ENCODE measurements around the gene DUSP7. TPM values are rescaled to one million over a fixed set of nuclear protein-coding genes. Genes with fewer than 3 reads are reported as not detected.

Gene DUSP7
- total RNA-seq, 1 experiment from 2014 or later = 16.6 TPM

GRCh38 chr3:52068055-52068571 is 11.7 kb upstream of the DUSP7 start:
- no TSS peak for BruUV-seq (replicated peaks)
- no peak for DNase-seq (ENCODE audit: low read depth, low spot score)
- Histone ChIP-seq H3K36me3 (ENCODE audit: control insufficient read depth in 1 of 2, insufficient read depth in 2 of 2, low read length in 2 of 2) (no peaks in the 10 kb centered on the region), H4K20me1 (ENCODE audit: insufficient read depth) (no peaks in the 10 kb centered on the region), H3K27me3 (ENCODE audit: insufficient read depth, low read length) (no peaks in the 10 kb centered on the region), H3K9me3 (ENCODE audit: control insufficient read depth in 1 of 2, insufficient read depth in 1 of 2, low read depth in 1 of 2, low read length in 2 of 2) (no peaks in the 10 kb centered on the region), H3K4me2 (ENCODE audit: low read length) (no peak overlapping the region), H3K4me1 (ENCODE audit: control insufficient read depth in 1 of 2, insufficient read depth in 2 of 2, low read length in 2 of 2) (peaks cover 0 to 16% of the 10 kb centered on the region in 2 experiments; a peak in 1 of 4 replicates), H3K9ac (ENCODE audit: low read length) (no peak overlapping the region), H3K9me2 (ENCODE audit: insufficient read depth) (no peaks in the 10 kb centered on the region), H3K79me2 (ENCODE audit: insufficient read depth, low read length) (no peaks in the 10 kb centered on the region), H3K4me3 (replicated peaks in 1 of 2; ENCODE audit: low read depth in 1 of 2, low read length in 2 of 2) (no peak overlapping the region), H3K27ac (ENCODE audit: low read depth, low read length) (no peak overlapping the region), H2AFZ (ENCODE audit: low read depth, low read length, poor library complexity, severe bottlenecking) (no peak overlapping the region)
- ChIA-PET CTCF (no interaction called here), POLR2A (no interaction called here), RAD21 (ENCODE audit: low non-redundant PET in 1 of 2, low total read pairs in 2 of 2, uncharacterized antibody in 2 of 2, unreplicated experiment in 2 of 2) (no interaction called here)
- intact Hi-C loops (cut with micrococcal nuclease) = no loop called here
- TF ChIP-seq CBX3 (IDR thresholded peaks at IDR 0.05; ENCODE audit: low read depth) (no peak), YY1 (IDR thresholded peaks at IDR 0.05; ENCODE audit: extremely low read depth, insufficient replicate concordance, low read depth, low read length) (no peak), JUND (IDR thresholded peaks at IDR 0.05) (no peak), ZBTB33 (IDR thresholded peaks at IDR 0.05; ENCODE audit: extremely low read depth, insufficient replicate concordance, low read length) (no peak), RAD21 (IDR thresholded peaks at IDR 0.05; ENCODE audit: low read depth) (no peak), ZFX (IDR thresholded peaks at IDR 0.05) (no peak), TCF7L2 (IDR thresholded peaks at IDR 0.05; ENCODE audit: borderline replicate concordance, extremely low read depth, insufficient read depth, insufficient read length) (no peak), EZH2 (IDR thresholded peaks at IDR 0.05) (no peak), EGR1 (IDR thresholded peaks at IDR 0.05; ENCODE audit: low read depth) (no peak), POLR2AphosphoS5 (IDR thresholded peaks at IDR 0.05; ENCODE audit: low read depth, low read length) (no peak), POLR2A (IDR thresholded peaks at IDR 0.05; ENCODE audit: borderline replicate concordance, extremely low read depth, insufficient read depth, insufficient read length) (no peak), FOSL1 (IDR thresholded peaks at IDR 0.05; ENCODE audit: low read depth) (no peak), CEBPB (IDR thresholded peaks at IDR 0.05; ENCODE audit: low read depth) (no peak), MAX (IDR thresholded peaks at IDR 0.05) (no peak), SRF (IDR thresholded peaks at IDR 0.05; ENCODE audit: low read depth) (no peak), SIN3A (IDR thresholded peaks at IDR 0.05; ENCODE audit: low read depth) (no peak), ATF3 (IDR thresholded peaks at IDR 0.05) (no peak), EZH2phosphoT487 (IDR thresholded peaks at IDR 0.05; ENCODE audit: borderline replicate concordance) (no peak)
- TF ChIP-seq, protein P1, sequence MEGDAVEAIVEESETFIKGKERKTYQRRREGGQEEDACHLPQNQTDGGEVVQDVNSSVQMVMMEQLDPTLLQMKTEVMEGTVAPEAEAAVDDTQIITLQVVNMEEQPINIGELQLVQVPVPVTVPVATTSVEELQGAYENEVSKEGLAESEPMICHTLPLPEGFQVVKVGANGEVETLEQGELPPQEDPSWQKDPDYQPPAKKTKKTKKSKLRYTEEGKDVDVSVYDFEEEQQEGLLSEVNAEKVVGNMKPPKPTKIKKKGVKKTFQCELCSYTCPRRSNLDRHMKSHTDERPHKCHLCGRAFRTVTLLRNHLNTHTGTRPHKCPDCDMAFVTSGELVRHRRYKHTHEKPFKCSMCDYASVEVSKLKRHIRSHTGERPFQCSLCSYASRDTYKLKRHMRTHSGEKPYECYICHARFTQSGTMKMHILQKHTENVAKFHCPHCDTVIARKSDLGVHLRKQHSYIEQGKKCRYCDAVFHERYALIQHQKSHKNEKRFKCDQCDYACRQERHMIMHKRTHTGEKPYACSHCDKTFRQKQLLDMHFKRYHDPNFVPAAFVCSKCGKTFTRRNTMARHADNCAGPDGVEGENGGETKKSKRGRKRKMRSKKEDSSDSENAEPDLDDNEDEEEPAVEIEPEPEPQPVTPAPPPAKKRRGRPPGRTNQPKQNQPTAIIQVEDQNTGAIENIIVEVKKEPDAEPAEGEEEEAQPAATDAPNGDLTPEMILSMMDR (IDR thresholded peaks at IDR 0.05 in 2 of 3, conservative IDR thresholded peaks at IDR 0.05 in 1 of 3; ENCODE audit: borderline replicate concordance in 1 of 3, insufficient read depth in 1 of 3, low read depth in 2 of 3, low read length in 2 of 3) = no peak
- TF ChIP-seq, protein P2, sequence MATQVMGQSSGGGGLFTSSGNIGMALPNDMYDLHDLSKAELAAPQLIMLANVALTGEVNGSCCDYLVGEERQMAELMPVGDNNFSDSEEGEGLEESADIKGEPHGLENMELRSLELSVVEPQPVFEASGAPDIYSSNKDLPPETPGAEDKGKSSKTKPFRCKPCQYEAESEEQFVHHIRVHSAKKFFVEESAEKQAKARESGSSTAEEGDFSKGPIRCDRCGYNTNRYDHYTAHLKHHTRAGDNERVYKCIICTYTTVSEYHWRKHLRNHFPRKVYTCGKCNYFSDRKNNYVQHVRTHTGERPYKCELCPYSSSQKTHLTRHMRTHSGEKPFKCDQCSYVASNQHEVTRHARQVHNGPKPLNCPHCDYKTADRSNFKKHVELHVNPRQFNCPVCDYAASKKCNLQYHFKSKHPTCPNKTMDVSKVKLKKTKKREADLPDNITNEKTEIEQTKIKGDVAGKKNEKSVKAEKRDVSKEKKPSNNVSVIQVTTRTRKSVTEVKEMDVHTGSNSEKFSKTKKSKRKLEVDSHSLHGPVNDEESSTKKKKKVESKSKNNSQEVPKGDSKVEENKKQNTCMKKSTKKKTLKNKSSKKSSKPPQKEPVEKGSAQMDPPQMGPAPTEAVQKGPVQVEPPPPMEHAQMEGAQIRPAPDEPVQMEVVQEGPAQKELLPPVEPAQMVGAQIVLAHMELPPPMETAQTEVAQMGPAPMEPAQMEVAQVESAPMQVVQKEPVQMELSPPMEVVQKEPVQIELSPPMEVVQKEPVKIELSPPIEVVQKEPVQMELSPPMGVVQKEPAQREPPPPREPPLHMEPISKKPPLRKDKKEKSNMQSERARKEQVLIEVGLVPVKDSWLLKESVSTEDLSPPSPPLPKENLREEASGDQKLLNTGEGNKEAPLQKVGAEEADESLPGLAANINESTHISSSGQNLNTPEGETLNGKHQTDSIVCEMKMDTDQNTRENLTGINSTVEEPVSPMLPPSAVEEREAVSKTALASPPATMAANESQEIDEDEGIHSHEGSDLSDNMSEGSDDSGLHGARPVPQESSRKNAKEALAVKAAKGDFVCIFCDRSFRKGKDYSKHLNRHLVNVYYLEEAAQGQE (IDR thresholded peaks at IDR 0.05; ENCODE audit: low read depth) = no peak
- no peak for ATAC-seq

Measured in HCT116 (cell line).